ENCODE results near the gene AFAP1. TPM values are rescaled to one million over a fixed set of nuclear protein-coding genes. Genes with fewer than 3 reads are reported as not detected.

AFAP1 gene
- total RNA-seq, 4 donors from 2014 or later: 25.1 to 56.9 (median 26.4) TPM

GRCh38 chr4:7797330-7797729 lies 142.3 kb downstream of the AFAP1 start:
- H3K36me3 ChIP-seq: peaks cover 0 to 39% (median 13%) of the 10 kb centered on the region in 4 donors
- WGBS, 2 donors (ENCODE audit: low coverage in 1 of 2): 80 to 92% methylated on average over 1 to 11 of the region's 11 CpGs
- no peaks in the 10 kb centered on the region for H3K27me3 ChIP-seq
- TF ChIP-seq POLR2AphosphoS5 (IDR thresholded peaks at IDR 0.05): no peak
- TF ChIP-seq, protein P1, sequence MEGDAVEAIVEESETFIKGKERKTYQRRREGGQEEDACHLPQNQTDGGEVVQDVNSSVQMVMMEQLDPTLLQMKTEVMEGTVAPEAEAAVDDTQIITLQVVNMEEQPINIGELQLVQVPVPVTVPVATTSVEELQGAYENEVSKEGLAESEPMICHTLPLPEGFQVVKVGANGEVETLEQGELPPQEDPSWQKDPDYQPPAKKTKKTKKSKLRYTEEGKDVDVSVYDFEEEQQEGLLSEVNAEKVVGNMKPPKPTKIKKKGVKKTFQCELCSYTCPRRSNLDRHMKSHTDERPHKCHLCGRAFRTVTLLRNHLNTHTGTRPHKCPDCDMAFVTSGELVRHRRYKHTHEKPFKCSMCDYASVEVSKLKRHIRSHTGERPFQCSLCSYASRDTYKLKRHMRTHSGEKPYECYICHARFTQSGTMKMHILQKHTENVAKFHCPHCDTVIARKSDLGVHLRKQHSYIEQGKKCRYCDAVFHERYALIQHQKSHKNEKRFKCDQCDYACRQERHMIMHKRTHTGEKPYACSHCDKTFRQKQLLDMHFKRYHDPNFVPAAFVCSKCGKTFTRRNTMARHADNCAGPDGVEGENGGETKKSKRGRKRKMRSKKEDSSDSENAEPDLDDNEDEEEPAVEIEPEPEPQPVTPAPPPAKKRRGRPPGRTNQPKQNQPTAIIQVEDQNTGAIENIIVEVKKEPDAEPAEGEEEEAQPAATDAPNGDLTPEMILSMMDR (IDR thresholded peaks at IDR 0.05): no peak
- no peak for TF ChIP-seq POLR2A (IDR thresholded peaks at IDR 0.05)
- TF ChIP-seq EP300 (IDR thresholded peaks at IDR 0.05; ENCODE audit: low read depth): no peak
- no peak for DNase-seq
- peaks cover 0 to 7% (median 0%) of the 10 kb centered on the region in 4 donors for H3K4me1 ChIP-seq
- H3K9me3 ChIP-seq: no peaks in the 10 kb centered on the region
- intact Hi-C loops (cut with DNase I; ENCODE audit: low total_unique reads): no loop called here
- no peak overlapping the region for H3K4me3 ChIP-seq
- in situ Hi-C loops (cut with MboI; ENCODE audit: low pct_ligation_motif_present in 1 of 4, low pct_unique_long_range_greater_than_20kb in 1 of 4, low sequenced_read_pairs in 3 of 4): loop anchor here in 1 of 4 donors (5.0 kb wide), 1 partner anchor 190 kb away; no protein-coding TSS in a partner anchor
- no peak overlapping the region for H3K27ac ChIP-seq

- Histone ChIP-seq H3K4me3 (no peak overlapping the region), H3K27me3 (no peaks in the 10 kb centered on the region), H3K27ac (no peak overlapping the region), H3K9me3 (no peaks in the 10 kb centered on the region), H3K36me3 (peaks cover 0 to 41% (median 13%) of the 10 kb centered on the region in 4 donors), H3K4me1 (peaks cover 0 to 3% (median 0%) of the 10 kb centered on the region in 4 donors)
- 86 to 100% methylated on average over 1 to 8 of the region's 8 CpGs for WGBS, 2 donors (ENCODE audit: low coverage in 1 of 2)
- intact Hi-C loops (cut with DNase I; ENCODE audit: low total_unique reads): no loop called here
- DNase-seq: no peak
- TF ChIP-seq EP300 (IDR thresholded peaks at IDR 0.05; ENCODE audit: low read depth): no peak
- TF ChIP-seq, protein P1 (IDR thresholded peaks at IDR 0.05): no peak
- no peak for TF ChIP-seq POLR2A (IDR thresholded peaks at IDR 0.05)
- no peak for TF ChIP-seq POLR2AphosphoS5 (IDR thresholded peaks at IDR 0.05)
- in situ Hi-C loops (cut with MboI; ENCODE audit: low pct_ligation_motif_present in 1 of 4, low pct_unique_long_range_greater_than_20kb in 1 of 4, low sequenced_read_pairs in 3 of 4): loop anchor here in 1 of 4 donors (5.0 kb wide), 1 partner anchor 191 kb away; no protein-coding TSS in a partner anchor
Measured at GRCh38 chr4:7795983-7796382, 143.7 kb downstream of the AFAP1 start.

- Histone ChIP-seq H3K9me3 (no peaks in the 10 kb centered on the region), H3K27me3 (no peaks in the 10 kb centered on the region), H3K36me3 (peaks cover 0 to 22% (median 2%) of the 10 kb centered on the region in 4 donors), H3K27ac (no peak overlapping the region), H3K4me3 (no peak overlapping the region), H3K4me1 (no peaks in the 10 kb centered on the region)
- in situ Hi-C loops (cut with MboI; ENCODE audit: low pct_ligation_motif_present in 1 of 4, low pct_unique_long_range_greater_than_20kb in 1 of 4, low sequenced_read_pairs in 3 of 4) (no loop called here), intact Hi-C loops (cut with DNase I; ENCODE audit: low total_unique reads) (no loop called here)
- 78 to 80% methylated on average over 10 of the region's 10 CpGs for WGBS, 2 donors (ENCODE audit: low coverage in 1 of 2)
- TF ChIP-seq, protein P1 (IDR thresholded peaks at IDR 0.05): no peak
- TF ChIP-seq POLR2A (IDR thresholded peaks at IDR 0.05) (no peak), EP300 (IDR thresholded peaks at IDR 0.05; ENCODE audit: low read depth) (no peak), POLR2AphosphoS5 (IDR thresholded peaks at IDR 0.05) (no peak)
- DNase-seq: no peak
Measured at GRCh38 chr4:7793186-7793585, 146.5 kb downstream of the AFAP1 start.

DNA sequence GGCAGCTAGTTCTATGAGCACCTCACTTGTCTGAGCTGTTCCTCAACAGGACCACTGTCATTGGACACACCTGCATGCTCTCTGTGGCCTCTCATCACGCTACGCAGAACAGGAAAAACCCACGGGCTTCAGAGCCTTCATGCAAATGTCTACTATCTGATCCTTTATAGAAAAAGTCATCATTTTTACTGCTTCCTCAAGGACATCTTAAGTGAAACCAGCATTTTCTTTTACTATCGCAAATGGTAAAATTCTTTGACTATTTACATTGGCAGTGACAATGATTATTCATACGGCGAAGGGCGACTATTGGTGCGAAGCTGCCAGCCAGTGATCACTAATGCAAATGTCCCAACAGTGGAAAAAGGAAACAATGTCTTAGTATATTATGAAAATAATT lies 147.0 kb downstream of the AFAP1 start:
- no peak for DNase-seq
- intact Hi-C loops (cut with DNase I; ENCODE audit: low total_unique reads): no loop called here
- no peaks in the 10 kb centered on the region for H3K27me3 ChIP-seq
- in situ Hi-C loops (cut with MboI; ENCODE audit: low pct_ligation_motif_present in 1 of 4, low pct_unique_long_range_greater_than_20kb in 1 of 4, low sequenced_read_pairs in 3 of 4): no loop called here
- peaks cover 0 to 21% (median 2%) of the 10 kb centered on the region in 4 donors for H3K36me3 ChIP-seq
- no peaks in the 10 kb centered on the region for H3K9me3 ChIP-seq
- no peaks in the 10 kb centered on the region for H3K4me1 ChIP-seq
- H3K27ac ChIP-seq: no peak overlapping the region
- 71 to 73% methylated on average over 8 of the region's 8 CpGs for WGBS, 2 donors (ENCODE audit: low coverage in 1 of 2)
- no peak for TF ChIP-seq POLR2AphosphoS5 (IDR thresholded peaks at IDR 0.05)
- TF ChIP-seq EP300 (IDR thresholded peaks at IDR 0.05; ENCODE audit: low read depth): no peak
- no peak for TF ChIP-seq POLR2A (IDR thresholded peaks at IDR 0.05)
- TF ChIP-seq, protein P1 (IDR thresholded peaks at IDR 0.05): no peak
- no peak overlapping the region for H3K4me3 ChIP-seq

Data from transverse colon (tissue), 4 donors.